CD4-positive, alpha-beta T cell treated with Interleukin-2 at 100 ng/mL for 4 hours (primary cell): Measurements from ENCODE around the gene COG7.

Experiments
- DNase-seq: peaks from one replicate; pipeline ENCODE4 v3.0.0-alpha.2; 2020; ENCODE audit warnings: low spot score

Gene COG7

DNA sequence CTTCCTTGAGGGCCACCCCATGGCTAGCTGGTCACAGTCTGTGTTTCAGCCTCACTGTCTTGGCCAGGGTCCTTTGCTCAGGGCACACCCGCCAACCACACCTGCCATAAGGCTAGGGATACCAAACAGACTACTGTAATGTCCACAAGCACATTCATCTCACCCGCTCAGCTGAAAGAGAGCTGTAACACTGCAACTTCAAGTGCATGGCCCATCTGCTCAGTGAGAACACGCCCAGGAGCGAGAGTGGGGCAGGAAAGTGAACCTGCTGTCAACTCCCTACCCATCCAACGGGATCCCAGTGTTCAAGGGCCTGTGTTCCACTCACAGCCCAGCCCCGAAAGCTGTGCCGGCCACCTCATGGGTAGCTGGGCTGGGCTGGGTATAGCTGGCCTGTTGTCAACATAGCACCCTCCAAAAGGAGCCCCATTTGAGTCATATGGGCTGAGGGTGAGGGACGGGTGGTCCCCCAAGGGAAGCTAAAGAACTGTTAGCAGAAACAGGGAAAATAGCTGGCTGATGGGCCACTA is 95.2 kb downstream of the COG7 start:
- no peak for DNase-seq

DNA sequence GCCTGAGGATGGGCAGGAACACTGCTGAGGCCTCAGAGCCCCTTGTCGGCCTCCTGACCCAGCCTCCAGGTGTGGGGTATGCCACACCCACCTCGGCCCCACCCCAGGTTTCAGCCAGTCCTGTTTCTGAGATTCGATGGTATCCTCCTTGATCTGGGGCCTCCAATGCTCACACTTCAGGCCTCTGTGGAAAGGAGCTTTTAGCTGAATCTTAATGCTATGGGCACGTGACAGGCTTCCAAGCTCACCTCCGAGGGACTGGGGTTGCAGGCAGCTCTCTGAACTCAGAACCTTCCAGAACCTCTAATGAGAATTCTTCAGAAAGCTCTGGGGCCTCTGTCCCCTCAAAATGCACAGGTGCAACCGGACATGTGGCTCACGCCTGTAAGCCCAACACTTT is 96.0 kb downstream of the COG7 start:
- DNase-seq: no peak

DNA sequence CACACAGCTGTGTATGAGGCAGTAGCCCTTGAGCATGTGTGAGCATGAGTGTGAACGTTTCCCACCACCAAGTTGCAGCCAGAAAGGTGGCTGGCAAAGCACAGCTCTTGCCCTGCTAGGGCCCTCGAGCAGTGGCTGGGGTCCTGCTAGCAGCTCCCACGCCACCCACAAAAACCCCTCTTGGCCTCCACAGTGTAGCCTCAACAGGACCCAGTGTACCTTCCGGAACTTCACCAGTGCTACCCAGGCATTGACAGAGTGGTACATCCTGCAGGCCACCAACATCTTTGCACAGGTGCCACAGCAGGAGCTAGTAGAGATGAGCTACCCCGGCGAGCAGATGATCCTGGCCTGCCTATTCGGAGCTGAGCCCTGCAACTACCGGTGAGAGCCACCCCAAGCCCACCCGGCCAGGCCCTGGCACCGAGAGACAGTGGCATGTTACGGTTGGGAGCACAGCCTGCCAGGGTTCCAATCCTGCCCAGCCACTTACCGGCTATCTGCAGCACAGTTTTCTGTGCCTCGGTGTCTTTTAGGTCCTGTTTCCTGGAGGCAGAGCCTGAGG is 97.8 kb downstream of the COG7 start:
- DNase-seq: no peak

DNA sequence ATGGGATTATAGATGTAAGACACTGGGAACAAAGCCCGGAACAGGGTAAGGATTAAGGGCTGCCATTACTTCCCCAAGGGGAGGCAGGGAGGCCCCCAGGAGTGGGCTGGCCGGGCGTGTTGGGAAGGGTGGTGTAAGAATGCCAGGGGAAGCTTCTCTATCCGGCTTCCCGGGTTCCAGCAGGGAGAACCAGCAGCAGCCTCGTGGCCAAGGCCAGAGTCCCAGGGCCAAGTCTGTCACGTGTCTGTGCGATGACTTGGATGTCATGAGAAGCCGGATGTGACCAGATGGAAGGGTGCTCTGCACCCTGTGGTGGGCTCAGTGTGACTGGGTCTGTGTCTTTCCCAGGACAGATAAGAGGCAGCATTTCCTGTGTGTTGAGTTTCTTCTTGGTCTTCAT is 98.7 kb downstream of the COG7 start:
- no peak for DNase-seq

DNA sequence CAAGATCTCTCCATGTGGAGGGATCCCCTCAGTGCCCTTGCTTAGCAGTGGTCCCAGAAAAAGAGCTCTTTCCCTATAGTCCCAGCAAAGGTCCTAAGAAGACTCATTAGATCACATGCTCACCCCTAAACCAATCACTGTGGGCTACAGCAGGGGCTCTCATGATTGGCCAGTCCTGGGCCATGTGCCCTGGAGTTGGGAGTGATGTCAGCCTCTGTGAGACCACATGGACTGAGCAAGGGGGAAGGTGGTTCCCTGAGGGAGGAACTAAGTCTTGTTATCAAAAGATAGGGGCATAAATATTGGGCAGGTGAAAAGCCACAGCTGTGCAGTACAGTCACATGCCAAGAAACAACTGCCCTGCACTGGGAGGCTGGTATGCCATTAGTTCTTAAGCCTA is 99.5 kb downstream of the COG7 start:
- no peak for DNase-seq

DNA sequence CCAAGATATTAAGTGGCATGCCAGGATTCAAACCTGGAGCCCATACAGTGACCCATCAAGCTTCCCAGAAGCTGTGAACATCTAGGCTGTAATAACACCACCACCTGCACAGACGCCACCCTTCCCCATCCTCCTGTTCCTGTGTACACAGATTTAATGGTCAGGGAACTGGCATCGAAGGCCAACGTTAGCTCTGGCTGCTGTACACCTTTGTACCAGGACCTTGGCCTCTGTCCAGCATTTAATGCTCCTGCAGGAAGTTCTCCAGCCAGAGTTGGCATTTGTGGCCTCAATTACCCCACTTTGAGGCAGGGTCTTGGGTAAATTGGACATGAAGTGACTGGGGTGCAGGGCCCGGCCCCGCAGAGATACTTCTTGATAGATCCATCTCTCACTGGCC is 101.6 kb downstream of the COG7 start:
- DNase-seq: no peak

DNA sequence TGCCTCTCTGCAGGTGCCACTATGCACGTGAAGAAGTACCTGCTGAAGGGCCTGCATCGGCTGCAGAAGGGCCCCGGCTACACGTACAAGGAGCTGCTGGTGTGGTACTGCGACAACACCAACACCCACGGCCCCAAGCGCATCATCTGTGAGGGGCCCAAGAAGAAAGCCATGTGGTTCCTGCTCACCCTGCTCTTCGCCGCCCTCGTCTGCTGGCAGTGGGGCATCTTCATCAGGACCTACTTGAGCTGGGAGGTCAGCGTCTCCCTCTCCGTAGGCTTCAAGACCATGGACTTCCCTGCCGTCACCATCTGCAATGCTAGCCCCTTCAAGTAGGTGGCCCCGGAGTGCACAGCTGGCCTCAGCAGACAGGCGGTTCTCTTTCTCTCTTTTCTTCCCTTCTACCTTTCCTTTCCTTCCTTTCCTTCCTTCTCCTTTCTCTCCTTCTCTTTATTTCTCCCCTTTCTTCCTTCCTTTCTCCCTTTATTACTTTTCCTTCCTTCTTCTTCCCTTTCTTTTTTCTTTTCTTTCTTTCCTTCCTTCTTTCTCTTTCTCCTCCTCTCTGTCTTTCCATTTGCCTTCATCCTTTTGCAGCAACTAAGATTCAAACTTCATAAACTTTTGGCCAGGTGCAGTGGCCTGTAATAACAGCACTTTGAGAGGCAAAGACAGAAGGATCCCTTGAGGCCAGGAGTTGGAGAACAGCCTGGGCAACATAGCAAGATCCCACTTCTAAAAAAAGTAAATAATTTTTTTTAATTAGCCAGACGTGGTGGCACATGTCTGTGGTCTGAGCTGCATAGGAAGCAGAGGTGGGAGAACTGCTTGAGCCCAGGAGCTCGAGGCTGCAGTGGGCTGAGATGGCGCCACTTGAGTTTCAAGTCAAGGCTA is 104.2 kb downstream of the COG7 start:
- DNase-seq: no peak

DNA sequence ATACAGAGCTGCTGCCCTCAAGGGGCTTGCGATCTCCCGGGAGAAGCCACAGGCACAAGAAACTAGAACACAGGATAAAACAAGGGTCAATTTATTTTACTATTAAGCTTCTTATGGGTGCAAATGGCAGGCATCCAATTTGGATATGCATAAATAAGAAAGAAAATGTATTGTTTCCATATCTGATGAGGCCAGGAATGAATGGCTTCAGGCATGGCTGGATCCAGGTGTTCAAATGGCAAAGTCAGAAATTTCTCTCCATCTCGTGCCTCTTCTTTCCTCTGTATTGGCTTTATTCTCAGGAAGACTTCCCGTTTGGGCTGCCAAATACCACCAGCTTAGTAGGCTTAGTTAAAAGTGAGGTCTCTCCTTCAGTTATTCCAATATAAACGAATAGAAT is 107.8 kb downstream of the COG7 start:
- DNase-seq: no peak

DNA sequence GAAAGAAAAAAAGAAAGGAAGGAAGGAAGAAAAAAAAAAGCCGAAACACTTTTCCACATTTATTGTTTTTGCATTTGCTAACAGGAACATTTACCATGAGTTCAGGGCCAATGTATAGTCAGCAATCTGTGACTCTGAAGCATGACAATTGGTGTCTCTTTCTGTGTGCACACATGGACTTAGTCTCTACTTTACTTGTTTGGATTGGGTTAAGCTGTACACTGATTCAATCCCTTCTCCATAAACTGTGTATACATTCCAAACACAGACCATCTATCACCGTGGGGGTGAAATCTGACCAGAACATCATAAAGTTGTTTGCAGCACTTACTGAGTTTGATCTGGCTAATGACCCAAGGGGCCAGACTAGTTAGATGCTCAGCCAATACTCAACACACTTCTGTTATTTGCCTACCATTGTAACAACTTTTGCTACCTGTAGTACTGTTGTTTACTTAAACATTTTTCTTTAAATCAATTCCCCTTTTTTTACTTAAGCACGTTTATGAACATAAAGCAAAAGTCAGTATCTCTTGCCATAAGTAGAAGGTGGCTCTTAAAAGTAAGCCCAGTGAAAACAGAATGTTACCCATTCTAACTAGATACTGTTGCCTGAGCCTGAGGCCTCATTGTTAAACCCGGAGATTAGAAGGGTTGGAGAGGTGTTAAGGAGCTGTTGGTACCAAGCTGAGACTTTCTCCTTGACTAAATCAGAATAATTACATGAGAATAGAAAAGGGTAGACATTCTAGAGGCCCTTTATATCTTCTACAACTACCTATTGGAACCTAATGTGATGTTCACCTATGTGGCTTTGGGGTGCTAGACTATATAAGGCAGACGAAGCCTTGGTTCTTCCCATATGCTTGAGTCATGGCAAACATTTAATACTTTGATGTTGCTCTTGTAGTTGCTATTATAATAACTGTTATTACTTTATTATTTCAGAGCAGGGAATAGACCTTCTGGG is 109.1 kb downstream of the COG7 start:
- DNase-seq: no peak

DNA sequence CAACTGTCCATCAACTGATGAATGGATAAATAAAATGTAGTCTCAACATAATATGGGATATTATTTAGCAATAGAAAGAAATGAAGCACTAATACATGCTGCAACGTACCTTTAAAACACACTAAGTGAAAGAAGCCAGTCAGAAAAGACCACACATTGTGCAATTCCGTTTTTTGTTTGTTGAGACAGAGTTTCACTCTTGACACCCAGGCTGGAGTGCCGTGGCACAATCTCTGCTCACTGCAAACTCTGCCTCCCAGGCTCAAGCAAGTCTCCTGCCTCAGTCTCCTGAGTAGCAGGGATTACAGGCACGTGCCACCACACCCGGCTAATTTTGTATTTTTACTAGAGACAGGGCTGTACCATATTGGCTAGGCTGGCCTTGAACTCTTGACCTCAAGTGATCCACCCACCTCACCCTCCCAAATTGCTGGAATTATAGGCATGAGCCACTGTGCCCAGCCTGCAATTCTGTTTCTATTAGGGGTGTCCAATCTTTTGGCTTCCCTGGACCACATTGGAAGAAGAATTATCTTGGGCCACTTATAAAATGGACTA is 110.8 kb downstream of the COG7 start:
- no peak for DNase-seq

DNA sequence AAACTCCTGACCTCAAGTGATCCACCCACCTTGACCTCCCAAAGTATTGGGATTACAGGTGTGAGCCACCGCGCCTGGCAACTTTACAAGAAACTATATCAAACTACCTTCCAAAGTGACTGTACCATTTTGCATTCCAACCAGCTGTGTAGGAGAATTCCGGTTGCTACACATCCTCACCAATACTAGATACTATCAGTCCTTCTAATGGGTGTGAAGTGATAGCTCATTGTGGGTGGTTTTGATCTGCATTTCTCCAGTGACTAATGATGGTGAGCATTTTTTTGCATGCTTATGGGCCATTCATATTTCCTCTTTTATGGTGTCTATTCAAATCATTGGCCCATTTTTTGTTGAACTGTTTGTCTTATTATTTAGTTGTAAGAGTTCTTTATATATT is 113.2 kb downstream of the COG7 start:
- DNase-seq: no peak
